IPS-18c (cell line): ENCODE data around the gene ASPSCR1.

Source experiments
- H3K4me3 ChIP-seq: 2 replicates; pipeline ENCODE4 v1.7.0; 2013; ENCODE audit warnings: low read depth, mild to moderate bottlenecking, low read length, moderate library complexity; ENCODE audit not compliant: insufficient read depth
- H3K9me3 ChIP-seq: one replicate; pipeline ENCODE4 v1.6.1; 2013; ENCODE audit warnings: mild to moderate bottlenecking, low read length, moderate library complexity; ENCODE audit not compliant: control insufficient read depth, insufficient read depth

ASPSCR1 gene

DNA sequence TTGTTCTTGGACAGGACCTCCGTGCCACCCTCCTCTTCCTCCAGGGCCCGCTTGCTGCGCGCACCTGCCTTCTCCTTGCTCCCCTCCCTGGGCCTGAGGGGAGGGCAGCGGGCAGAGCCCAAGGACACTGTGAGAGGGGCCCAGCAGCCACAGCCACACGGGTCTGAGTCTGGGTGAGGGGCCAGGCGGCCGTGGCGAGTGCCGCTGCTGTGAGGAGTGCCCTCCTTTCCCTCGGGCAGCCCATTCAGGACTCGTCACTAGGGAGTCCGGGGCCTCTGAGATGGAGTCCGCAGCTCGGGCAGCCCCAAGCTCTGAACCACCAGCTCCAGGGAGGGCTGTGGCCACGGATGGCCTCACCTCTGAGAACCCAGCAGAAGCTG, 82.6 kb downstream of the ASPSCR1 start:
- Histone ChIP-seq H3K9me3 (no peaks in the 10 kb centered on the region), H3K4me3 (no peak overlapping the region)

DNA sequence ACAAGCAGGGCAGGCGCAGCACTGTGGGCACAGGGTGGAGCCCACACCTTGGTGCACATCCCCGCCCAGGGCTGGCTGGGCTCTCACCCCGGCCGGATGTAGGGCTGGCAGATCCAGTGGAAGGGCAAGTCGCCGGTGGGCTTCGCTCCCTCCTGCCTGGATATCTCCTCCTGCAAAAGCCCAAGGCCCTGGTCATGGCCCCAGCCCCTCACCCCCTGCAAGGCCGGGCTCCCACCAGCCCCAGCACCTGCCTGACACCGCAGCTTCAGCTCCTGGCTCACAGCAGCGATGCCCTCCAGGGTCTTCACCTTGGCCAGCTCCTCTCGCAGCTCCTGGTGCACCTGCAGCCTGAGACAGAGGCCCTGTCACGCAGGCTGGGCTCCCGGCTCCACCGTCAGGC, 83.2 kb downstream of the ASPSCR1 start:
- H3K4me3 ChIP-seq: no peak overlapping the region
- H3K9me3 ChIP-seq: no peaks in the 10 kb centered on the region

DNA sequence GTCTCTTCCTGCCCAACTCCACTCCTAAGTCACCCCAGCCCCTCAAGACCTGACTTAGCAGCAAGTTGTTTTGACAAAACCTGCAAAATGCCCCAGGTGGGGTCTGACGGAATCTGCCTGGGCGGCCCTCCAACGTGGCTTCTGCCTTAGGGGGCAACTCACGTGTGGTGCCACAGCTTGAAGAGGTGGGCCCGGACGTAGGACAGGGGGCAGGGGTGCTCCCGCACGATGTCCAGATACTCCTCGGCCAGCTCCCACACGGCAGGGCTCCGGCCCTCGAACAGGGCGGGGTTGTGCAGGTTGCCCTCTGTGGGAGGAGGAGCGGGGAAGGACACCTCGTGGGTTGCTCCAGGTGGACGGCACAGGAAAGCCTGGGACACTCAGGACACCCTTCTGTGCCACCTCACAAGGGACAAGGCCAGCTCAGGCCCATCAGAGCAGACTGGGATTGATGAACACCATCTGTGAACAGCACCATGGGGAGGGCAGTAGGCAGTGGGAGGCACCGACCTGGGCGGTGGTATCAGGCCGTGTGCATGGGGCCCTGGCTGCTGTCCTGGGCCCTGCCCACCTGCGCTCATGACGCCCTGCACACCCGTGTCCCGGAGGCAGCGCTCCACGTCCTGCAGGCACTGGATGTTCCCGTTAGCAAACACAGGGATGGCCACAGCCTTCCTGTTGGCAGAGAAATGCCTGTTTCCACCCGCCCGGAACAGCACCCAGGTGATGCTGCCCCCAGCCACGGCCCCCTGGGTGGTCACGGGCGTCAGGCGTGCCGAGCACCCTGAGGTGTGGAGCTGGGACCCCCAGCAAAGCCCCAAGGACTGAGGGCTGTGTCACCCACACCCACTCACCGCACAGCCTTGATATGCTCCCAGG, 83.9 kb downstream of the ASPSCR1 start:
- no peak overlapping the region for H3K4me3 ChIP-seq

DNA sequence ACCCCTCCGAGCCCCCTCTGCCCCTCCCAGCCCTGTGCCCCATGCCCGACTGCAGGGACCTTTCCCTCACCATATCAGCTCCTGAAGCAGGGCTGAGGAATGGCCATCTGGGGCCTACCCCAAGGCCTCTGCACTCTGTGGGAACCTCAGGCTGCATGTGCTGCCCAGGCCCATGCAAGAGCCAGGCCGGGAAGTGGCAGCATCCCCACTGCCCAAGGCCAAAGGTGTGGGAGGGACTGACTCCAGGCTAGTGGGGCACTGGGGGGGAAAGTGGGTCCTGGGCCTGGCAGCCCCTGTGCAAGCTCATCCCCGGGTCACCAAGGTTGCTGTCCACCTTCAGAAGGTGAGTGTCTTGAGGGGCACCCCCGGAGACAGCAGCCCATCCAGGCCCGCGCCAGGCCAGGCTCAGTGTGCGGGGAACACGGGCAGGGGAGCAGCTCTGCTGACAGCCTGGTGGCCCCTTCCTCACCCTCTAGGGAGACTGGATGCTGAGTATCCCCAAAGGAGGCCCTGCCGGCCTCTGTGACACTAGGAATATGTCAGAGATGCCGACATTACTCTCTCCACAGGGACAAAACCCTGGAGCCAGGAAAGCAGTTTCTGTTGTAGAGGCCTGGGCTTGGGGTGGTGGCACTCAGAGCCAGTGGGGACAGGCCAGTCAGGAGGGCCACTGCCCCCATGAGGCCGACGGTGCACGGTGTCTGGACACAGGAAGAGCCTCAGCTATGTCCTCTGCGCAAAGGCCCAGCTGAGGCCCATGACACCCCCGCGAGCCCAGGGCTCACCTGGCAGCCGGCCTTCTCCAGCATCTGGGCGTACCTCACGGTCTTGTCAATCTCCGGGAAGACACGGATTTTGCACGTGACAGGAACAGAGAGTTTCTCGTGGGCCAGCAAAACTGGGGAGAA, 84.9 kb downstream of the ASPSCR1 start:
- no peaks in the 10 kb centered on the region for H3K9me3 ChIP-seq
- H3K4me3 ChIP-seq: no peak overlapping the region

More for the DNA sequence above, 83.9 kb downstream of the ASPSCR1 start:
- H3K9me3 ChIP-seq: no peaks in the 10 kb centered on the region

DNA sequence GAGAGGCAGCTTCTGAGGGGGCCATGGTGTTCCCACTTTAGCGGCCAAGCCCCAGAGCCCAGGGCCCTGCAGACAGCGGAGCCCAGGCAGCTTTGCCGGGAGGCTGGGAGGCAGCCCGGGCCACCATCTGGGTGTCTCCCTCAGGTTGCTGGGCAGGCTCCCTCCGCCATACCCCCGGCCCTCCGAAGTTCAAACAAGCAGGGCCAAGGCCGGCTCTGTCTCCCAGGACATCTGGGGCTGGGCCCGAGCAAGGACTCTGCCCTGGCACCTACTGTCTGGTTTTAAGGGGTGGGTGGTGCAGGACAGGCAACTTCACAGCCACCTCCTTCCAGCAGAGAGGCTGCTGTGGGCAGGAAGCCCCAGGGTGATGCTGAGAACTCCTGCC, 85.5 kb downstream of the ASPSCR1 start:
- Histone ChIP-seq H3K9me3 (no peaks in the 10 kb centered on the region), H3K4me3 (no peak overlapping the region)

DNA sequence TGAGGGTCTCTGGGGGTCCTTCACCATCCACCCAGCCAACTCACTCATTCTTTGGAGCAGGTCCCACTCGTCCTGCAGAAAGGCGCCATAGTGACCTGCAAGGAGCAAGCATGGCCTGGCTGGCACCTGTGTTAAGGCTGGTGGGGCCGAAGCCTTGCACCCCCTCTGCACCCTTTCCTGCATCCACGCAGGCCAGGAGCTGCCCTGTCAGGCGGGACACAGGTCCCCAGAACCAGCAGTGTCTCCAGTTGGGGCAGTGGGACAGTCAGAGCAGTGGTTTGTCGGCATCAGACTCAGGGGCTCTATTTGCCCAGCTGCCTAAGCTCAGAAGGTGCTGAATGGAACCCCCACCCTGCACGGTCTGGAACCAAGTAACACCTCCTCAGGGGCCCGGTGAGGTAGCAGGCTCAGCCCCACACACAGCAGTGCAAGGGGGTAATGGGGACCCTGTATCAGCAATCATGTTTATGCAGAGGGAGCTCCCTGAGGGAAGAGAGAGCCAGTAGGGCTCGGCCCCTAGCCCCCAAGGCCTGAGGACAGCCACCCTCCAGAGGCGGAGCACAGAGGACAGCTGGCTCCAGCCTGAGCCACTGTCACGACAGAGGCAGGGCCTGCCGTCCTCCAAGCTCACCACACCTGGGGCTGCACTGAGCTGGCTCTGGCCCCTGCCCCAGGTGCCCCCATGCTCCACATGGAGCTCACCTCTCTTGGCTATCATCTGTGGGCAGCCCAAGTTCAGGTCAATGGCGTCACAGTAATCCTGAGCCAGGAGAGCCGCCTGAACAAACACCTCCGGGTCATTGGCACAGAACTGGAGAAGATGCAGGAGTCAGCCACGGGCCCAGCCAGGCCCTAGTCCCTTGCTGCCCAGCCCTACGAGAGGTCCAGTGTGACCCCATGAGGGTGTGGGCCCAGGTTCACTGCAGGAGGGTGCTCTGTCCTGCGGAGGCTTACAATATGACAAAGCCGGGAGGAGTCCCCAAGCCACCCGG, 86.3 kb downstream of the ASPSCR1 start:
- Histone ChIP-seq H3K4me3 (no peak overlapping the region), H3K9me3 (no peaks in the 10 kb centered on the region)

DNA sequence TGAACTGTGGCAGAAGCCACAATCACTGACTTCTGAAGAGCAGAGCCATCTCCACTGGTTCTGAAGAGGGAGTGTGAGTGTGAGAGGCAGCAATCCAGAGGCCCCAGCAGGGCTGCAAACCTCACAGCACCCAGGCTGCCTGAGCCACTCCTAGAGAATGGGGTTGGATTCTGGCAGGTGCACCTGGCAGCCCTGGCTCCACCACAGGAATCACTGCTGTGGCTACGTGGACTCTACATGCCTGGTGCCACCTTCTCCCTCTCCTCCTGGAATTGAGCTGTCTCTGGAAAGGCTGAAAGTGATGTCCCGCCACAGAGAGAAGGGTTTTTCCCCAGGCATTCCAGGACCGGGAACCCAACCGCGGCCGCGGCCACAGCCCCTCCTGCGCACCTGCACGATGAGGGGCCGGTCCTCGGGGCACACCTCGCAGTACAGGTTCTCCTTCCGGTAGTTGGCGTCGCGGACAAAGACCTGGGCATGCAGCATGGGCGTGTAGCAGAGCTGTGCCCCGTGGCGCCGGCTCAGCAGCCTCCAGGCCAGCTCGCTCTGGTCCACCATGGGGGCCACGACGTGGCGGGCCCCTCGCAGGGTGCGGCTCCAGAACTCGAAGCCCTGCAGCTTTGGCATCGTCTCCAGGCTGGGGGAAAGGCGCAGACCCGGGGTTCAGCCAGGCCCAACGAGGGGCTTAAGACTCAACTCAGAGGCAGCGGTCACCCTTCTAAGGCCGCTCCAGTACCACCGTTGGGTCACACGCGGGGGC, 87.2 kb downstream of the ASPSCR1 start:
- peak overlapping the region; percentile 83 for H3K4me3 ChIP-seq
- H3K9me3 ChIP-seq: no peaks in the 10 kb centered on the region

DNA sequence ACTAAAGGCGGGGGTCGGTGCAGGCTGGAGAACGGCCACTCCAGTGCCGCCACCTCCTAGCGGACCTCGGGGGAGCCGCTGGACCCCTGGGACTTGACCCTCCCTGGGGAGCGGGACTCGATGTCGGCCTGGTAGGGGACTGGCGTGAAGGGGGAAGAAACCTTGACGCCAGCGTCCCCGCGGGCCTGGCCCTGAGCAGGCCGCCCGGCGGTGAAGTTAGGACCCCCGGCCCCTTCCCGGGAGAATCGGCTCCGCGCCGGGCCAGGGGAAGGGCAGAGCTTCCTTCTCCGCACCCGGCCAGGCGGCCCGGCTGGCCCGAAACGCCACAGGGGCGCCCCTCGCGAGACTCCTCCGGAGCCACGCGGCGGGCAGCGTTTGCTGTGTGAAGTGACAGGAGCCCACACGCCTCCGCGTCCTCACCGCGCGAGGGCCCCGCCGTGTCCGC, 87.8 kb downstream of the ASPSCR1 start:
- peak overlapping the region; percentile 83 for H3K4me3 ChIP-seq

DNA sequence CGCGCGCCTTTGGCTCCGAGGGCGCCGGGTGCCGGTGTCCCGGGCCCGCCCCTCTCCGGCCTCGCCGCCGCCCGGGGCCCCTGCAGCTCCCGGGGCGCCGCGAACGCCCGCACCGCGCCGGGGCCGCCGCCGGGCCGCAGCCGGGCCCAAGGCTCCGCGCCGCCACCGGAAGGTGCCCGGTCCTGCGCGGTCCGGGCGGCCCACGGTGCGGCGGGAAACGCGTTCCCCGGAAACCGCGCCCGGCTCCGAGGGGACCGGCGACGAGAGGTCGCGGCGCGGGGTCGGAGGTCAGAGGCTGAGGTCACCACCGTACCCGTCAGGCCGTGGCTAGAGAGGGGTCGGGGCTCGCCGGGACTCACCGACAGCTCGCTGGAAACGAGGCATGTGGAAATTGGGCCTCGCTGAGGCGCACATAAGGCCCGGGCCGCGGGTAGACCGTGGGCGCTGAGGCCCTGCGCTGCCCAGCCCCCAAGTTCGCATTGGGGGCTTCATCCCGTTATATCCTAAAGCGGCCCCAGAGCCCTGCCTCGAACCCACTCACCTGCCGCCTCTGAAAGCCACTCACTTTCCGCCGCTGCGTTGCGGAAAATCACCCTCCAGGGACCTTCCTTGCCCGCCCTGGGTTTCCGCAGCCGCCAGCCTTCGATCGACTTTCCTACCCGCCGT, 88.3 kb downstream of the ASPSCR1 start, which contains the start of gene DUS1L:
Gene DUS1L, minus strand, starts transcription at position 167 of the 666 bp plus-strand sequence. CDS start 745 bp downstream, outside the sequence.
- H3K9me3 ChIP-seq: no peaks in the 10 kb centered on the region
- H3K4me3 ChIP-seq: peak within 1 kb of the TSS; percentile 83

More for the DNA sequence above, 87.8 kb downstream of the ASPSCR1 start:
- H3K9me3 ChIP-seq: no peaks in the 10 kb centered on the region
